Measurements from ENCODE around the gene KRTAP16-1.

The KRTAP16-1 gene

DNA sequence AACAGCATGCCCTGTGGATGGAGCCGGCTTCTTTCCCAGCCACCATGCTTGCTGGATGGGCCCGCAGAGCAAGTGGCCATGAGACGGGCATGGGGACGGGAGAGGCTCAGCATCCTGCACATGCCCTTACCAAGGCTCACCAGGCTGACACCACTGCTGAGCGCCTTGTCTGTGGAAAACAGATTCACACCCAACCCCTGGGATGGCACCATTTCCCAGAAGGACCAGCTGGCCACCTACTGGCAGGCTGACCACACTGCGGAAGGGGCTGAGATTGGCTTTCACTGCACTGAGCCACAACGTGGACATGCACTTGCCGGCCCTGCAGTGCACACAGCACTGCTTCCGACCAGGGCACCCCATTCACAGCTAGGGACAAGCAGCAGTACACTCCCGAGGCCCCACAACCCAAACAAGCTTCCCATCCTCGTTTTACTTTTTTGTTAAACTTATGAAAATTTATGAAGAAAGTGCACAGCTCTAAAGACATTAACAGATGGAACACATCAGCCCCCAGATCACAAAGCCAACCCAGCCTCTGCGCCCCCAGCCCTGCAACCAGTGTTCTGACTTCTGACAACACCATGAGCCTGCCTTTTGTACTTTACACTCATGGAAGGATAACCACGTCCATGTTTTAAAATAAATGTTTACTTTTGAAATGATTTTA lies 20.3 kb upstream of the KRTAP16-1 start:
- DNase-seq = no peak

- DNase-seq = no peak
Observed at GRCh38 chr17:41328207-41328606, 19.1 kb upstream of the KRTAP16-1 start.

DNA sequence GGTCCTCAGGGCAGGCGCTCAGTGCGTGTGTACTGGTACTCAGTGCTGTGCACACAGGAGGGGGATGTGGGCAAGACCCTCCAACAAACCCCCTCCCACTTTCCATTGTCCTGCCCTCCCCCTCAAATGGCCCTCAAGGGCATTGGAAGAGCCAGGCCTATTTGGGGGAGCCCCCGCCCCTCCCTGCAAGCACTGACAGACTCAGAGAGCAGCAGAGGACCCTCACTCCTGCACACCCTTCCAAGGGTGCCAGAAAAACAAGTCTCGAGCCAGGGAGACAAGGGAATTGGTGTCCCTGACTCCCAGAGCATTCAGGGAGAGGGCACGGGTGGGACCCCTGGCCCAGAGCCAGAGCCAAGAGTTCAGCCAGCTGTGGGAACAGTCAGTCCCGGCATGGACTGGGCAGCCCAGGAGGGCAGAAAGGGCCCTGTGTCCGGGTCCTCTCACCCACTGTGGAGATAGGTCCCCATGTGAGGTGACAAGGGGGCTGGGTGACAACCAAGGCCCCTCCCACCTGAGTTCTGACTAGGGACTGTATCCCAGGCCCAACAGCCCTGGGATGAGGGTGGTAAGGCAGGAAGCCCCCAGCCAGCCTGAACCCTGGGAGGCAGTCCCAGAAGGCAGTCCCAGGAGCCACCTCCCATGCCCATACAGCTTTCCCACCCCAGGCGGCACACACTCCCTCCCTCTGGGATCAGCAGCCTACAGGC lies 18.5 kb upstream of the KRTAP16-1 start:
- no peak for DNase-seq

- DNase-seq = no peak
Observed at GRCh38 chr17:41326173-41327145, 17.4 kb upstream of the KRTAP16-1 start.

- no peak for DNase-seq
Observed at GRCh38 chr17:41325611-41326010, 16.5 kb upstream of the KRTAP16-1 start.

DNA sequence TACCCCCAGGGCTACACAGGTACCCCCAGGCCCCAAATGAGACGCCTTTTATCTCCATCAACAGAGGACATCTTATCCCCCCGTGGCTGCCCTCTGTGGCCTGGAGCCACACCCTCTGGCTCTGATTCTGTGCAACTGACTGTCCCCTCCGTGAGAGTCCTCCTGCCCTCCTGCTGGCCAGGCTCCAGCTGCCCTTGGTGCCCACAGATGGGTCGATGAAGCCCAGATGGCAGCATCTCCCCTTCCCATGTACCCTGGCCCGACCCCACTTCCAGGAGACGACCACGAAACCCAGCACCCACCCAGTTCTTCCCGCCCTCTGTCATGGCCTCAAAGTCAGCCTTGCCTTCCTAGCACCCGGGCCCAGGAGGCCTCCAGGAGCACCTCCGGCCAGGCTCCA lies 16.0 kb upstream of the KRTAP16-1 start:
- DNase-seq = no peak

GRCh38 chr17:41324180-41325075 lies 15.3 kb upstream of the KRTAP16-1 start:
- no peak for DNase-seq

DNA sequence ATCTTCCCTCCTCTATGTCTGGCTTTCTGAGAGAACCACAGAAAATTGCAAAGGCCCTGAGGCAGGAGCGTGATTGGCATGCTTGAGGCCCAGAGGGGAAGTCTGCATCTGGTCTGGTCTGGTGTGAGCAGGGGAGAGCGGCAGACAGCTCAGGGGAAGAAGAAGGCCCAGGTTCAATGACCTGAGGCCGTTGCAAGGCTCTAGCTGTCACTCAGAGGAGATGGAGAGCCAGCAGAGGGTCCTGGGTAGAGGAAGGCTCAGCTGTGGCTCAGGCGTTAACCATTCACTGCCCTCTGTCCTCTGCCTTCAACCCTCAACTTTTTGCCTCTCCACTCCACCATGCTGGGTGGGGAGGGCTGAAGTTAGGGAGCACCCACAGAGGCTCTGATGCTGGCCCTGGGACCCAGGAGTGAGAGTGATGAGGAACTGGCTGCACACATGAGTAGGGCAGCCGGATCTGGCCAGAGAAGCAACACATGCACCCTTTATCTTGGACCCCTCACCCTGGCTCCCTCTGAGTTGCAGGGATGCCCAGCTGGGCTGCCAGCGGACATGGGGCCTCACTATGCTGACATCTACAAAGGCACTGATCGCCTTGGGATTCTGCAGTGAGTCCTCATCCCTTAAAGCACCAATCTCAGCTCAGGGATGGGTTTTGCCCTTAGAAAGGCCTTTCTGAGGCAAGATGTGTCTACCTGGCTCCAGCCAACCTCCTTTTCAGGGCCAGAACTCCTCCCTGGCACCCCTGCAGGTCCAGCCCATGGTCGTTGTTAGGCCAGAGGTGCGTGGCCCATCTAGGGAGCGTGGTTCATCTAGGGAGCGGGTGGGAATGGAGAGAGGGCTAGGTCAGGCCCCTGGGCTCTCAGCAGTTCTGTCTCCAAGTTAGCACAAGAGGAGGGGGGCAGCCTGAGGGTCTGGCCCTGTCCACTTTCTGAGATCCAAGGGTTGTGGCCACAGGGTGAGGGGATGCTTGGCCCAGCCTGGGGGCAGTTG lies 14.1 kb upstream of the KRTAP16-1 start:
- DNase-seq = no peak

DNA sequence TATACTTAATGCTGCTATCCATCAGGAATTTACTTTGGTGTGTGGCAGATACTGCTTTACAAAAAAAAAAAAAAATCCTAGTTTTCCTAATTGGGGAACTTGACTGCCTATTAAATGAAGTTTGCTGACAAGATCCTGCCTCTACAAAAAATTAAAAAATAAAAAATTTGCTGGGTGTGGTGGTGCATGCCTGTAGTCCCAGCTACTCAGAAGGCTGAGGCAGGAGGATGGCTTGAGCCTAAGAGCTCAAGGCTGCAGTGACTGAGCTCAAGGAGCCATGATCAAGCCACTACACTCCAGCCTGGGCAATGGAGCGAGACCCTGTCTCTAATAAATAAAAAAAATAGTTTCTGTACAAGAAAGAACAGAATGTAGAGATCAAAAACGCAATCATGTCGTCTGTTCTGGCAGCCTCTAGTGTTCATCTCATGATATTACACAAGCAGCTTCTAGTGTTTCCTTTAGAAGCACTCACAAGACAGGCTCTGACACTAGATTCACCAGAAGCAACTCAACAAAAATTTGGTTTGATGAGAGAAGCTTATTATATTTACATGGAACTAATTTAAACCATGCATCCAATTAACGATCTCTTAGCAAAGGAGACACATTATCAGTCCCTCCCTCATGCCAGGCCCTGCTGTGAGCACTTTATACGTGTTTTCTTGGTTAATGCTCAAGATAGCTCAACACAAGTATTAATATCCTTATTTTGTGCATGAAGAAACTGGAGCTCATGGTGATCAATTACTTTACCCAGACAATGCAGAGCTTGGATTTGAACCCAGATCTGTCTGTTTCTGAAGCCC lies 13.2 kb upstream of the KRTAP16-1 start:
- peak; percentile 23 for DNase-seq

DNA sequence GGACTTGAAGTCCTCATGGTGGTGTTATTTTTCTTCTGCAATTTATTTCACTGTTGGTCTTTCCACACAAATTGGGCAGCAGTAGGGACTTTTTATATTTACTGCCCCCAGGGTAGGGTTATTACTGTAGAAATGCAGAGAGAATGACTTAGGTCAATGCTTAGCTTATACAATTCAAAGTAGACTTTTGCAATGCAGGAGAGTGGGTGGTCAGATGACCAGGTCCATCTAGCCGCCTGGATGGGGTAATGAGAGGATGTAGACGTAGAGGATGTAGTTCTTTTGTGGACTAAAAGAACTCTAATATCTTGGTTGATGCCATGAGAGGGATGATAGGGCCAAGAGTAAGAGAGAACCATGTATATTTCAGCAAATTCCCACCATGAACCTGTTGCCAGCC lies 9.1 kb upstream of the KRTAP16-1 start:
- DNase-seq = no peak

DNA sequence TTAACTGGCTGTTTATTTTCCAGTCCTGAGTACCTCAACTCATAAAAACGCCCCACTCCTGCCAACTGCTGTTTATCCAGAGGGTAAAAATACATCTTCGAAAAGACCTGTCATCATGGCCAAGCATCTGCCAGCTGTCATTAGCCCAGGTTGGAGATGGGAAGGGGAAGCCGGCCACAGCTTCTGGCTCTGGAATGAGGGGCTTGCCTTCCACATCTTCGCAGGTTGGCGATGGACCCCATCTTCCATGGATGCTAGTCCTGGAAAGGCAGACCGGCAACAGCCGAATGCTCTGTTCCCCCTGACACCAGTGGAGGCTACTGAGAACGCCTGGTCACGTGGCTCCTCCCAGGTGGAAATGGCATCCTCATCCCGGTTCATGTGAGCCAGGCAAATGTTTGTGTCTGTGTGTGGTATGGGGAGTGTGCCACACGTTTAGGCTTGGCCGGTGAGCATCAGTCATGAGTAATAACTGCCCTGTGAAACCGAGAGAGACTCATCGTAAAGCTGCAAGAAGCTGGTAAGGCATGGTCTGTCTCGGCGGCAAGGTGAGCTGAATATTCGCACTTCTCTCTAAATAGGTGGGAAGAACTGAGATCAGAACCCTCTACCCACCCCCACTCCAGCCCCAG lies 6.8 kb upstream of the KRTAP16-1 start:
- DNase-seq = no peak

DNA sequence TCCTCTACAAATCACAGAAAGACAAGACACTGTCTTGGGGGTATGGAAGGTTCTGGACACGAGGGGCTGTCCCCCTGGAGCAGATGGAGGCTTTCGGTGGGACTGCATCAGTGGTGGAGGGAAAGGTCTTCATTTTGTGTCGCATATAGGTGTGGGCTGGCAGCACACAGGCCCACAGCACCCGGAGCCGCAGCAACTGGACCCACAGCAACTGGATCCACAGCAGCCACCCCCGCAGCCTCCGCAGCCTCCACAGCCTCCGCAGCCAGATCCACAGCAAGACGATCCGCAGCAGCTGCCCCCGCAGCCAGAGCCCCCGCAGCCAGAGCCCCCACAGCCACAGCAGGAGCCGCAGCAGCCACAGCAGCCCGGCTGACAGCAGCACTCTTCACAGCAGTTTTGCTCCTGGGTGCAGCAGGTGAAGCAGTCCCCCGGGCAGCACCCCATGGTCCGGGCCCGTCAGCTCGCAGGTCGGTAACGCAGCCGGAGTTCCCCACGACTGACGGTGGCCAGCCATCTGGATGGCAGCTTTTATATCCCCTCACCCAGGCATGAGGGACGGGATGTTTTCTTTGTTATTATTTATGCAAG lies 6.2 kb upstream of the KRTAP16-1 start, which contains the start of gene KRTAP17-1:
Gene KRTAP17-1, minus strand, starts transcription at position 507 of the 591 bp plus-strand sequence. Its CDS starts 60 bp downstream, at position 447.
- DNase-seq = no peak

DNA sequence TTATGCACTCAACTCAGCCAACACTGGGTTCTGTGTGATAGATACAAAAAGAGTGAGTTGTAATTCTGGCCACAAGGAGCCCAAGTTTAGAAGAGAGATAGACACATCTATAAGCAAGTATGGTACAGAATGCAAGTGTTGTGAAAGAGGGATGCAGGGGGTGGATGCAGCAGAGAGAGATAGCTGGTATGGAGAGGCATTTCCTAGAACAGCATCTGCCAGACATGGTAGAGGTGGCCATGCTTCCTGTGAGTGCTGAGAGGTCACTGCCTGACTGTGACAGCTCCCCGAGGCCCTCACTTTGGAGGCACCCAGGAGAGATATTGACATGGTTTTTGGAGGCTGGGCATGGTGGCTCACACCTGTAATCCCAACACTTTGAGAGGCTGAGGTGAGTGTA lies 2.0 kb upstream of the KRTAP16-1 start:
- DNase-seq = no peak

DNA sequence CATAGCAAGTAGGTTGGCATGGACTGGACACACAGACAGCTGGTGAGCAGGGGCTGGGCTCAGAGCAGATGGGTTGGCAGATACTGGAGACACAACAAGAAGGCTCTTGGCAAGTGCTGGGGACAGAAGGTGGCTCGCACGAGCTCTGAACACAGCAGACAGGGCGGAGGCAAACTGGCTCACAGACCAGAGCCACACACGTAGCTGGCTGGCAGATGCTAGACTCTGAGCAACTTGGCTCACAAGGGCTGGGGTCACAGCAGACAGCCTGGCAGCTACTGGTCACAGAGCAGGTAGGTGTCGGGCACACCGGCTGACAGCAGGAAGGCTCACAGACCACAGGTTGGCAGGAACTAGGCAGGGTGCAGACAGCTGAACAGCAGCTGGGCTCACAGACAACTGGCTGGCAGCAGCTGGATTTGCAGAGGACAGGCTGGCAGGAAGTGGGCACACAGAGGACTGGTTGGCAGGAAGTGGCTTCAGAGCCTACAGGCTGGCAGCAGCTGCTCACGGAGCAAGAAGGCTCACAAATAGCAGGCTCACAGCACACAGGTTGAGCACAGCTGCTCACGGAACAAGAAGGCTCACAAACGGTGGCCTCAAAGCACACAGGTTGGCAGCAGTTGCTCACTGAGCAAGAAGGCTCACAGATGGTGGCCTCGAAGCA lies 725 bp downstream of the KRTAP16-1 start:
- no peak for DNase-seq

DNA sequence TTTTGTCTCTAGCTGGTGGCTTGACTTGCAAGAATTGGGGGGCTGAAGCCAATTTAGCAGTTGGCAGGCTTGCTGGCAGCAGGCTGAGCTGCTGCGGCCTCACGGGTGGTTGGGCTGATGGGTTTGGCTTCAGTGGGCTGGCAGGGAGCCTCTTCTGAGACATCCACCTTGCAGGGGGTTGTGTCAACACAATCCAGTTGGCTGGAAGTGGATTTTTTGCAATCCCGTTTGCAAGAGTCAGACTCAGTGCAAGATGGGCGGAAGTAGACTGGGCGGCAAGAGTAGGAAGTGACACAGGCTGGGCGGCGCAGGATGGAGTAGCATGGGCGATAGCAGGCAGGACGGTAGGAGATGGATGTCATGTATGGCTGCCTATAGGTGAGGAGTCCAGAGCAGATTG lies 1.5 kb downstream of the KRTAP16-1 start:
- DNase-seq = no peak

GRCh38 chr17:41304091-41304490 lies 5.0 kb downstream of the KRTAP16-1 start:
- no peak for DNase-seq

DNA sequence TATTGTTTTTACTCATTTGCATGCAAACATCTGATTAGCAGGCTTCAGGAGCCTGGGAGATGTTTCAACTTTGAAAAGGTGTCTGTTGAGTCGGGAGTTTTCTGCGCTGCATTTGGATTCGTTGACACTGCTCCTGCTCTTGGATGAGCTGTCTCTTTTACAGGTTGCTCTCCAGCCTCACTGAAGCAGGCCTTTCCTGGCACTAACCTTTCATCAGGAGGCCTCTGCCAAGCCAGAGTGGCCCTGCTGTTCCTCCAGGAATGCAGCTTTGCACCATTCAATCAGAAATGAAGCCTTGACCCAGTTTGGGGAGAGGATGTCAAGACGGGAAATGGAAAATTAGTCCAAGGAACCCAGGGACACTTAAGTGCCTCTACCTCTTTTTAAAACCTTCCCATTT lies 6.1 kb downstream of the KRTAP16-1 start:
- no peak for DNase-seq
